Measurements from ENCODE around the gene CTRL. TPM values are rescaled to one million over a fixed set of nuclear protein-coding genes. Genes with fewer than 3 reads are reported as not detected.

Gene CTRL
- total and polyA plus RNA-seq, 4 donors, result 0.09 to 5.0 (median 0.30) TPM

GRCh38 chr16:67922740-67923139 is 8.9 kb downstream of the CTRL start:
- Histone ChIP-seq H3K36me3 (ENCODE audit: control insufficient read depth in 4 of 4, insufficient read depth in 3 of 4, low read depth in 1 of 4, low read length in 3 of 4) (peaks cover 0 to 22% (median 6%) of the 10 kb centered on the region in 4 donors), H3K9ac (ENCODE audit: low read depth in 1 of 2, low read length in 2 of 2) (no peak overlapping the region), H3K4me1 (ENCODE audit: control insufficient read depth in 4 of 4, insufficient read depth in 4 of 4, low read length in 3 of 4) (no peaks in the 10 kb centered on the region), H3K27me3 (ENCODE audit: control insufficient read depth in 4 of 4, insufficient read depth in 4 of 4, low read length in 3 of 4) (no peaks in the 10 kb centered on the region), H3K27ac (ENCODE audit: low read depth in 1 of 2, low read length in 2 of 2) (no peak overlapping the region), H3K4me3 (ENCODE audit: low read depth in 1 of 3, low read length in 3 of 3) (no peak overlapping the region), H3K9me3 (ENCODE audit: control insufficient read depth in 4 of 4, low read length in 3 of 4) (no peaks in the 10 kb centered on the region)
- DNase-seq (ENCODE audit: low spot score), result peak; percentile 26
- 91% methylated on average over 8 of the region's 8 CpGs for WGBS
- no peak for TF ChIP-seq FOXA2 (IDR thresholded peaks at IDR 0.05)
- TF ChIP-seq, protein P1, sequence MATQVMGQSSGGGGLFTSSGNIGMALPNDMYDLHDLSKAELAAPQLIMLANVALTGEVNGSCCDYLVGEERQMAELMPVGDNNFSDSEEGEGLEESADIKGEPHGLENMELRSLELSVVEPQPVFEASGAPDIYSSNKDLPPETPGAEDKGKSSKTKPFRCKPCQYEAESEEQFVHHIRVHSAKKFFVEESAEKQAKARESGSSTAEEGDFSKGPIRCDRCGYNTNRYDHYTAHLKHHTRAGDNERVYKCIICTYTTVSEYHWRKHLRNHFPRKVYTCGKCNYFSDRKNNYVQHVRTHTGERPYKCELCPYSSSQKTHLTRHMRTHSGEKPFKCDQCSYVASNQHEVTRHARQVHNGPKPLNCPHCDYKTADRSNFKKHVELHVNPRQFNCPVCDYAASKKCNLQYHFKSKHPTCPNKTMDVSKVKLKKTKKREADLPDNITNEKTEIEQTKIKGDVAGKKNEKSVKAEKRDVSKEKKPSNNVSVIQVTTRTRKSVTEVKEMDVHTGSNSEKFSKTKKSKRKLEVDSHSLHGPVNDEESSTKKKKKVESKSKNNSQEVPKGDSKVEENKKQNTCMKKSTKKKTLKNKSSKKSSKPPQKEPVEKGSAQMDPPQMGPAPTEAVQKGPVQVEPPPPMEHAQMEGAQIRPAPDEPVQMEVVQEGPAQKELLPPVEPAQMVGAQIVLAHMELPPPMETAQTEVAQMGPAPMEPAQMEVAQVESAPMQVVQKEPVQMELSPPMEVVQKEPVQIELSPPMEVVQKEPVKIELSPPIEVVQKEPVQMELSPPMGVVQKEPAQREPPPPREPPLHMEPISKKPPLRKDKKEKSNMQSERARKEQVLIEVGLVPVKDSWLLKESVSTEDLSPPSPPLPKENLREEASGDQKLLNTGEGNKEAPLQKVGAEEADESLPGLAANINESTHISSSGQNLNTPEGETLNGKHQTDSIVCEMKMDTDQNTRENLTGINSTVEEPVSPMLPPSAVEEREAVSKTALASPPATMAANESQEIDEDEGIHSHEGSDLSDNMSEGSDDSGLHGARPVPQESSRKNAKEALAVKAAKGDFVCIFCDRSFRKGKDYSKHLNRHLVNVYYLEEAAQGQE (IDR thresholded peaks at IDR 0.05), result no peak
- TF ChIP-seq RAD21 (IDR thresholded peaks at IDR 0.05), result no peak
- TF ChIP-seq MAX (IDR thresholded peaks at IDR 0.05), result no peak
- TF ChIP-seq NR2F2 (IDR thresholded peaks at IDR 0.05), result no peak
- no peak for TF ChIP-seq YY1 (IDR thresholded peaks at IDR 0.05)
- TF ChIP-seq SP1 (IDR thresholded peaks at IDR 0.05), result no peak
- no peak for TF ChIP-seq FOXA1 (IDR thresholded peaks at IDR 0.05)
- TF ChIP-seq TAF1 (conservative IDR thresholded peaks at IDR 0.05), result no peak
- TF ChIP-seq HNF4A (conservative IDR thresholded peaks at IDR 0.05), result no peak
- no peak for TF ChIP-seq ZBTB33 (IDR thresholded peaks at IDR 0.05)
- TF ChIP-seq HNF4G (IDR thresholded peaks at IDR 0.05), result no peak
- TF ChIP-seq GABPA (IDR thresholded peaks at IDR 0.05 in 1 of 2, conservative IDR thresholded peaks at IDR 0.05 in 1 of 2), result no peak
- no peak for TF ChIP-seq EGR1 (IDR thresholded peaks at IDR 0.05; ENCODE audit: low read depth in 2 of 2)
- TF ChIP-seq JUND (IDR thresholded peaks at IDR 0.05), result no peak

GRCh38 chr16:67922221-67922620 is 9.4 kb downstream of the CTRL start:
- Histone ChIP-seq H3K36me3 (ENCODE audit: control insufficient read depth in 4 of 4, insufficient read depth in 3 of 4, low read depth in 1 of 4, low read length in 3 of 4) (peaks cover 0 to 17% (median 4%) of the 10 kb centered on the region in 4 donors), H3K9ac (ENCODE audit: low read depth in 1 of 2, low read length in 2 of 2) (no peak overlapping the region)
- 85% methylated on average over 5 of the region's 5 CpGs for WGBS

More at GRCh38 chr16:67922221-67922620, 9.4 kb downstream of the CTRL start:
- peaks cover 0 to 5% (median under 1%) of the 10 kb centered on the region in 4 donors for H3K4me1 ChIP-seq (ENCODE audit: control insufficient read depth in 4 of 4, insufficient read depth in 4 of 4, low read length in 3 of 4)
- no peak overlapping the region for H3K4me3 ChIP-seq (ENCODE audit: low read depth in 1 of 3, low read length in 3 of 3)
- H3K9me3 ChIP-seq (ENCODE audit: control insufficient read depth in 4 of 4, low read length in 3 of 4), result no peaks in the 10 kb centered on the region
- no peaks in the 10 kb centered on the region for H3K27me3 ChIP-seq (ENCODE audit: control insufficient read depth in 4 of 4, insufficient read depth in 4 of 4, low read length in 3 of 4)
- no peak overlapping the region for H3K27ac ChIP-seq (ENCODE audit: low read depth in 1 of 2, low read length in 2 of 2)
- no peak for DNase-seq (ENCODE audit: low spot score)
- no peak for TF ChIP-seq HNF4A (conservative IDR thresholded peaks at IDR 0.05)
- TF ChIP-seq SP1 (IDR thresholded peaks at IDR 0.05), result no peak
- TF ChIP-seq MAX (IDR thresholded peaks at IDR 0.05), result no peak
- TF ChIP-seq, protein P1 (IDR thresholded peaks at IDR 0.05), result no peak
- TF ChIP-seq FOXA2 (IDR thresholded peaks at IDR 0.05), result no peak
